Left renal cortex interstitium (tissue), 4 donors: ENCODE measurements around the gene RTN4. TPM values are rescaled to one million over a fixed set of nuclear protein-coding genes. Genes with fewer than 3 reads are reported as not detected.

Experiments used
- DNase-seq, 4 donors: peaks; one replicate each; pipeline ENCODE4 v3.0.0-alpha.2; 2013; ENCODE audit warnings: low read depth in 4 of 4, low spot score in 2 of 4, missing footprints in 1 of 4
- polyA plus RNA-seq, 4 donors: library from polyadenylated mRNA; unstranded; fragments of 120-200 nt; gene quantifications; one replicate each; pipeline ENCODE4 v1.2.1, GENCODE V29; 2013; ENCODE audit not compliant: insufficient read length in 4 of 4

The RTN4 gene
- polyA plus RNA-seq, 4 donors, result 293 to 406 (median 341) TPM

- DNase-seq, result no peak
These were observed 92.8 kb downstream of the RTN4 start for GRCh38 chr2:54957321-54957999.

- no peak for DNase-seq
These were observed 94.1 kb downstream of the RTN4 start for GRCh38 chr2:54956111-54956627.

- no peak for DNase-seq
These were observed 94.7 kb downstream of the RTN4 start for GRCh38 chr2:54955358-54956110.

- no peak for DNase-seq
These were observed 95.4 kb downstream of the RTN4 start for GRCh38 chr2:54954705-54955357.

GRCh38 chr2:54954158-54954557 lies 96.1 kb downstream of the RTN4 start:
- no peak for DNase-seq

- no peak for DNase-seq
These were observed 97.2 kb downstream of the RTN4 start for GRCh38 chr2:54952978-54953456.

- DNase-seq, result no peak
These were observed 97.8 kb downstream of the RTN4 start for GRCh38 chr2:54952425-54952824.

- no peak for DNase-seq
These were observed 99.4 kb downstream of the RTN4 start for GRCh38 chr2:54950811-54951210.

GRCh38 chr2:54949431-54949830 lies 100.8 kb downstream of the RTN4 start:
- DNase-seq, result no peak

GRCh38 chr2:54948120-54948519 lies 102.1 kb downstream of the RTN4 start:
- DNase-seq, result no peak

GRCh38 chr2:54947646-54948045 lies 102.6 kb downstream of the RTN4 start:
- no peak for DNase-seq

GRCh38 chr2:54947136-54947535 lies 103.1 kb downstream of the RTN4 start:
- no peak for DNase-seq

GRCh38 chr2:54946220-54946805 lies 103.9 kb downstream of the RTN4 start:
- no peak for DNase-seq

GRCh38 chr2:54945391-54946219 lies 104.6 kb downstream of the RTN4 start:
- DNase-seq, result no peak

GRCh38 chr2:54944724-54945326 lies 105.4 kb downstream of the RTN4 start:
- no peak for DNase-seq

GRCh38 chr2:54942373-54942772 lies 107.9 kb downstream of the RTN4 start:
- no peak for DNase-seq

- DNase-seq, result no peak
These were observed 108.8 kb downstream of the RTN4 start for GRCh38 chr2:54941248-54941984.

GRCh38 chr2:54940723-54941122 lies 109.5 kb downstream of the RTN4 start:
- DNase-seq, result no peak
